ENCODE results near the gene C14orf93. TPM values are rescaled to one million over a fixed set of nuclear protein-coding genes. Genes with fewer than 3 reads are reported as not detected.

Gene C14orf93, protein sequence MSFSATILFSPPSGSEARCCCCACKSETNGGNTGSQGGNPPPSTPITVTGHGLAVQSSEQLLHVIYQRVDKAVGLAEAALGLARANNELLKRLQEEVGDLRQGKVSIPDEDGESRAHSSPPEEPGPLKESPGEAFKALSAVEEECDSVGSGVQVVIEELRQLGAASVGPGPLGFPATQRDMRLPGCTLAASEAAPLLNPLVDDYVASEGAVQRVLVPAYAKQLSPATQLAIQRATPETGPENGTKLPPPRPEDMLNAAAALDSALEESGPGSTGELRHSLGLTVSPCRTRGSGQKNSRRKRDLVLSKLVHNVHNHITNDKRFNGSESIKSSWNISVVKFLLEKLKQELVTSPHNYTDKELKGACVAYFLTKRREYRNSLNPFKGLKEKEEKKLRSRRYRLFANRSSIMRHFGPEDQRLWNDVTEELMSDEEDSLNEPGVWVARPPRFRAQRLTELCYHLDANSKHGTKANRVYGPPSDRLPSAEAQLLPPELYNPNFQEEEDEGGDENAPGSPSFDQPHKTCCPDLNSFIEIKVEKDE
- 10 to 100 TPM; 10.5 to 11.1 TPM for total RNA-seq

DNA sequence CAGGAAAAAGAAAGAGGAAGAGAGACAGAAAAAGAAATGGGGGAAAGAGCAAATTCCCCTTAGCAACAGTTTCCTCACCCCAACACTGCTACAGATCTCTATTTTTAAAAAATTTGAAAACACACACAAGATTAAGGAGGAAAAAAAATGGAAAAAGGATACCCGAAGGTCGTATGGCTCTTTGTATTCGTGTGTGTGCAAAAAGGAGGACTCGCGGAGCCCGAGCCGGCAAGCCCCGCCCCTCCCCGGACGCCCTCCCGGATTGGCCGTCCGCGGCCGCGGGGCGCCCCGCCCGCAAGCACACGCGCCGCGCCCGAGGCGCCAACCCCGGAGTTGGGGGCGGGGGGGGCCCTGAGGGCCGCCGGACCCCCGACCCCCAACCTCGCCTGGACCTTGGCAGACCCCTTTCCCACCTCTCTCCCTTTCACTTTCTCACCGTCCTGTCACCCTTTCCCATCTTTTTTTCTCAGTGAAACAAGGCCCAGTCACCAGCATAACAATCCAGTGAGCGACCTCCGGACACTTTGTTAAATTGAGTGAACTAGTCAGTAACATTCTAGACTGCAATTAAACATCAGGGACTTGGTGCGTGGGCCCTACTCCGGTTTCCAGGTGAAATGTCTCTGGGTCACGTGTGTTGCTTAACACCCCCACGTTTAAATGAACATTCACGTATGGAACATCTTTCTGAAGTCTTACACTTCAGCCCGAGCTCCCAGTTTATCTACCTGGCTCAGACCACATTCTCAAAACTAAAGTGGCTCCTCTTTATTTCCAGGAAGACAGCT is at the start of gene C14orf93:
Gene C14orf93 (minus strand): TSS at position 205 of the 788 bp plus-strand sequence. CDS start 11,120 bp downstream, outside the sequence.
- peak; percentile 88 for DNase-seq
- H3K27ac Mint-ChIP-seq = peak within 1 kb of the TSS; percentile 92
- H3K4me3 Mint-ChIP-seq = peak within 1 kb of the TSS; percentile 88
- no peaks in the 10 kb centered on the region for H3K27me3 Mint-ChIP-seq
- H3K9me3 Mint-ChIP-seq = no peaks in the 10 kb centered on the region
- H3K4me1 Mint-ChIP-seq = peaks cover 35% of the 10 kb centered on the region
- H3K36me3 Mint-ChIP-seq = peaks cover 5% of the 10 kb centered on the region

- Mint-ChIP-seq H3K27me3 (peaks cover 13% of the 10 kb centered on the region), H3K9me3 (no peaks in the 10 kb centered on the region), H3K4me1 (peaks cover 17% of the 10 kb centered on the region), H3K4me3 (no peak overlapping the region), H3K27ac (peak overlapping the region; percentile 10), H3K36me3 (peaks cover 19% of the 10 kb centered on the region)
- no peak for DNase-seq
These were observed 48.9 kb upstream of the C14orf93 start for GRCh38 chr14:23058654-23059504.

DNA sequence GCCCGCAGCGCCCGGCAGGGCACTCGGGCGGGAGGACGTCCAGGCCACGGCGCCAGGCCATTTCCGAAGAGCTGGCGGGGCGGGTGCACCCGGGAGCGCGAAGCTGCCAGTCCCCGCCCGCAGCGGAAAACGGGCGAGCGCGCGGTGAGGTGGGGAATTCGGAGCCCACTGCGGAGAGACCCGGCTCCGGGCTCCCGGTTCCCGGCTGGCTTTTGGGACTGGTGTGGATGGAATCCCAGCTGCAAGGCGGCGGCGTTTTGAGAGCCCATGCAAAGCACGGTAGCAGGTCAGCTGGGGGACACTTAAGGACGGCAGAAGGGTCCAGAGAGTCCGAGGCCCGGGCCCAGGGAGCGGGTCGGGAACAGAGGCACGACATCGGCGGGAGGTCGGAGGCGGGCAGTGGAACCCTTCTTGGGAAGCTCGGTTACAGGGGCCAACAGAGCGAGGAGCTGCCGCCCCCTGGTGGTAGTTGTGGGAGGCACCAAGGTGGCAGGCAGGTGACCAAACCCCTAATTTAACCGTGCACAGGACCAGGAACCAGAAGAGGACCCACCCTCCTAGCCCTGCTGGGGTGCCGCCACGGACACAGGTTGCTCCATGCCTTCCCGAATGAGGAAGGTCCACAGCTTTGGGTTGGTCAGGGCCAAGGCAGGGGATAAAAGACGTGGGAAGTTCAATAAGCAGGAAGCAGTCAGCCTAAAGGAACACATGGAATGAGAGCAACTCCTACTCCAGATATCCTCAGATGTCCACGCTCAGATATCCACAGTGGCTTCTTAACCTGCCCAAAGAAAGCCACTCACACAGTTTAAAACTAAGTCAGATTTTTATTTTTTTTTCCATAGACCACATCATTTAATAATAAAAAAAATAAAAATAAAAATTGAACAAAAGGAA is 48.1 kb upstream of the C14orf93 start:
- H3K4me1 Mint-ChIP-seq = peaks cover 17% of the 10 kb centered on the region
- peak; percentile 84 for DNase-seq
- peak overlapping the region; percentile 76 for H3K4me3 Mint-ChIP-seq
- H3K36me3 Mint-ChIP-seq = peaks cover 13% of the 10 kb centered on the region
- no peaks in the 10 kb centered on the region for H3K9me3 Mint-ChIP-seq
- H3K27me3 Mint-ChIP-seq = peaks cover 13% of the 10 kb centered on the region
- no peak overlapping the region for H3K27ac Mint-ChIP-seq

DNA sequence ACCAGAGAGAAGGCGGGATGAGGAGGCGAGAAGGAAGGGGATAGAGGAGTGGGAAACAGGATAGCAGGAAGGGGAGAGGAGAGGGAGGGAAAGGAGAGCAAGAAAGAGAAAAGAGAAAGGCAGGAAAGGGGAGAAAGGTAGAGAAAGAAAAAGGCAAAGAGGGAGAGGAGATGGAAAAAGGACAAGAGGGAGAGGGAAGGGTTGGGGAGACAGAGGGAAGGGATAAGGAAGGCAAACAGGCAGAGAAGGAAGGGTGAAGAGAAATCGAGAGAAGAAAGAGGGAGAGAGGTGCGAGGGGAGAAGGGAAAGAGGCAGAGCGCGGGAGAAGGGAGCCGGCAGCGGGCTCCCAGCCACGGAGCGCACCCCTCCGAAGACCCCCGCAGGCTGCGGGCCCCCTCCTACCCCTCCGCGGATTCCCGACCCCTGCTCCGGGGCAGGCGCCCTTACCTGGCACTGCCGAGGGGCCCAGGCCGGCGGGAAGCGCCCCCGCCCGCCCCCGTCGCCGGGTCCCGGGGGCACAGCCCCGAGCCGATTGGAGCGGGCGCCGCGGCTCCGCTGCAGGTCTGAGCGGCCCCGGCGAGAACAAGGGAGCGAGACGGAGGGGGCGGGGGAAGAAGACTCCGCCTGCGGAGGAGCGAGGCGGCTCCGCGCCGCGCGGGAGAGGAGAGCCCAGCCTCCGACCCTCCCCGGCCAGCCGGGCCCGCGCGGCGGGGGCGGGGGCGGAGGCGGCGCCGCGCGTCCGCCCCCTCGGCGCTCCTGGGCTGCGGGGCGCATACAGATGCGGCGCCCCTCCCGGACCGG is 47.2 kb upstream of the C14orf93 start, which contains the start of gene CDH24:
Gene CDH24 (minus strand): TSS at position 565 of the 801 bp plus-strand sequence. CDS start 1,787 bp downstream, outside the sequence.
- Mint-ChIP-seq H3K36me3 (peaks cover 8% of the 10 kb centered on the region), H3K9me3 (no peaks in the 10 kb centered on the region), H3K27me3 (peaks cover 13% of the 10 kb centered on the region), H3K27ac (peak within 1 kb of the TSS; percentile 74), H3K4me3 (peak within 1 kb of the TSS; percentile 80), H3K4me1 (peaks cover 17% of the 10 kb centered on the region)
- peak; percentile 81 for DNase-seq

DNA sequence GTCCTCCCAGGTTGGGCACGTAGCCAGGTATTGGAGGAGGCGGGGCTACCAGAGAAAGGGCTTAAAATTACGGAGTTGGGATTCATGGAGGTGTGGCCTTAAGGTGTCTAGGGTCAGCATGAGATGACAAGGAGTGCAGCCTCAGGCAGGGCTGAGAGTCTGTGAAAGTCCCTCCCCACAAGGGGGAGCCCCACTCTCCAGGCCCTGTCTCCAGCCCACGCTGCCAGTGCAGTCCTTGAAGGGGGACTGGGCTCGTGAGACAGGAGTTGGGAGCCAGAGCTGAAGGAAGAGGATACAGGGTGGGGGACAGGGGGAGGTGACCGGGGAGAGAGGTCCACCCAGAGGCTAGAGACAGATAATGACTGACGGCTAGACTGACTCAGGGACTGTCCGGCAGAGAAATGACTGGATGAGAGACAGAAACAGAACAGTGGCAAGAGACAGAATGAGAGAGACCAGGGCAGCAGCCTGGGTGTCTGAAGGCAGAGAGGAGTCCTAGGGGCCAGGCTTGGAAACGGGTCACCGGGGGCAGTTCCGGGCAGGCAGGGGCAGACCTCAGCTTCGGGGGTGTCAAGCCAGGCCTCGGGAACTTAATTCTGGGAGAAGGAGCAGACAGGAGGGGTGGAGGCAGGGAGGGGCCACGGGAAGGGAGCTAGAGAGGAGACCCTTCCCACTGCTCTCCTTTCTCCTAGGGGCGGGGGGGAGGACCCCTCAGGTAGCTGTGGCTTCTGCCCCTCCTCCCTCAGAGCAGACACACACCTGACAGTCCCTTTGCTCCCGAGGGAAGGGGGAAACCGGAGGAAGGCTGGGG is 46.4 kb upstream of the C14orf93 start:
- peak overlapping the region; percentile 69 for H3K27ac Mint-ChIP-seq
- H3K36me3 Mint-ChIP-seq = peaks cover 6% of the 10 kb centered on the region
- DNase-seq = peak; percentile 76
- peak overlapping the region; percentile 80 for H3K4me3 Mint-ChIP-seq
- peaks cover 13% of the 10 kb centered on the region for H3K27me3 Mint-ChIP-seq
- H3K9me3 Mint-ChIP-seq = no peaks in the 10 kb centered on the region
- H3K4me1 Mint-ChIP-seq = peaks cover 17% of the 10 kb centered on the region

DNA sequence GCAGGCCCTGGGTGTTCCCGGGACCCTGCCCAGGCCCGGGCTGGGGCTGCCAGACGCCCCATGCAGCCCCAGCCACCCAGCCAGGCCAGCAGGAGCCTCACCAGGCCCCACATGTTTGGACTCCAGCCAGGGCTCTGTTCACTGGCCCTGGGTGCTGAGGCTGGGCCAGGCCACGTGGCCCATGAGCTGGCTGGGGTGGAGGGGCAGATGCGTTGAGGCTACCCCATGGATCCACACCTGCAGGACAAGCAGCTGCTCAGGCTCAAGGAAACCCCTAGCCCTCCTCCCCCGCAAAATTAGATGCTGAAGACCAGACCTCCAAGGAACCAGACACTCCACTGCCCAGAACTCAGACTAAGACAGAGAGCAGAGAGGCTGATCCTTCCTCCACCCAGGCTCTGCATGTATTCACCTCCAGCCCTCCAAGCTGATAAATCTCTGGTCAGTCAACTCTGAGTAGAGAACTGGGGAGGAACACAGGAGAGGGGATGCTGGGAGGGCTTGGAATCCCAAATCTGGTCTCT is 45.7 kb upstream of the C14orf93 start:
- Mint-ChIP-seq H3K4me1 (peaks cover 17% of the 10 kb centered on the region), H3K27ac (no peak overlapping the region), H3K4me3 (no peak overlapping the region), H3K27me3 (peaks cover 13% of the 10 kb centered on the region), H3K9me3 (no peaks in the 10 kb centered on the region), H3K36me3 (peaks cover 6% of the 10 kb centered on the region)
- no peak for DNase-seq

DNA sequence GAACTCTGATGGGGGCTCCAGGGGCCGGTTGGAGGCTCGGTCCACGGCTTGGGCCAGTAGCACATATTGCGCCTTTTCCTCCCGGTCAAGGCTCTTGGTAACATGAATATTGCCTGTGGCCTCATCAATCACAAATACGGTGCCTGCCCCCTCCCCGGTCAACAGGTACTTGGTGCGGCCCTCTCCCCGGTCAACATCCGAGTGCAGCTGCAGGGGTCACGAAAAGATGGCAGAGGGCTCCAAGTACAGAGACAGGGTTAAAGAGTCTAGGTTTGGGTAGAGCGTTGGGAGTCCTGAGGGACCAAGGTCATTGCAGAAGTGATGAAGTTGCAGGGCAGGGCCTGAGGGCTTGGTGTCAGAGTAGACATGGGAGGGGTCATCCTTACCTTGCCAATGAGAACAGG is 45.2 kb upstream of the C14orf93 start:
- H3K36me3 Mint-ChIP-seq = peaks cover 5% of the 10 kb centered on the region

DNA sequence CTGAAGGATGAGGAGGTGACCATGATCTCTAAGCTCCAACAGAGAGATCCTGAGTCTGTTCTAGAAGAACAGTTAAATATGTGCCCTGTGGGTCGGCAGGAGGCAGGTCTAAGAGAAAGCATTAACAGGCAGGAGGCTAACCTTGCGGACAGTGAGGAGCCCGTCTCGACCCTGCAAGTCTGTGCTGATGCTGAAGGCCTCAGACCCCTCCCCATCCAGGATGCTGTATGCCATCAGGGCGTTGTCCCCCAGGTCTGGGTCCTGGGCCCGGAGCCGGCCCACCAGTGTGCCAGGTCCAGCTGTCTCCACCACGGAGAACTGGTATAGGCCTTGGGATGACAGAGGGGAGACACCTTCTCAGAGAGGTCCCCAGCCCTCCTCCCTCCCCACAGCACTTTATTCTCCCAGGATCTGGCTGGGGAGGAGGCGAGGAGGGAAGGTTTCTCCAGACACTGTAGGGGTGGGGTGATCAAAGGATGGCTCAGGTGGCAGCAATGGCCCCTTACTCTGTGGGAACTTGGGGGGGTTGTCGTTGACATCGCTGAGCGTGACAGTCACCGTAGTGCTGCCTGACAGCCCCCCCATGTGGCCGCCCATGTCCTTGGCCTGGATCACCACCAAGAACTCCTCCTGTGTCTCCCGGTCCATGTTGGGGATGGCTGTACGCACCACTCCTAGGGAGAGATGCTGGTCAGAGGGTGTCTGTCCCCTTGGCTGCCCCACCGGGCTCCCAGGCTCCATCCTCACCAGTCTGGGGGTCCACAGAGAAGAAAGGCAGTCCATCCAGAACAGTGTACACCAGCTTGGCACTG is 44.3 kb upstream of the C14orf93 start:
- no peak overlapping the region for H3K27ac Mint-ChIP-seq
- H3K9me3 Mint-ChIP-seq = no peaks in the 10 kb centered on the region
- H3K4me1 Mint-ChIP-seq = peaks cover 17% of the 10 kb centered on the region
- no peak overlapping the region for H3K4me3 Mint-ChIP-seq
- peaks cover 2% of the 10 kb centered on the region for H3K36me3 Mint-ChIP-seq
- peaks cover 11% of the 10 kb centered on the region for H3K27me3 Mint-ChIP-seq
- DNase-seq = peak; percentile 47

More for the DNA sequence above, 45.2 kb upstream of the C14orf93 start:
- no peak overlapping the region for H3K27ac Mint-ChIP-seq
- no peaks in the 10 kb centered on the region for H3K9me3 Mint-ChIP-seq
- H3K4me3 Mint-ChIP-seq = no peak overlapping the region
- DNase-seq = no peak
- peaks cover 13% of the 10 kb centered on the region for H3K27me3 Mint-ChIP-seq
- peaks cover 17% of the 10 kb centered on the region for H3K4me1 Mint-ChIP-seq

DNA sequence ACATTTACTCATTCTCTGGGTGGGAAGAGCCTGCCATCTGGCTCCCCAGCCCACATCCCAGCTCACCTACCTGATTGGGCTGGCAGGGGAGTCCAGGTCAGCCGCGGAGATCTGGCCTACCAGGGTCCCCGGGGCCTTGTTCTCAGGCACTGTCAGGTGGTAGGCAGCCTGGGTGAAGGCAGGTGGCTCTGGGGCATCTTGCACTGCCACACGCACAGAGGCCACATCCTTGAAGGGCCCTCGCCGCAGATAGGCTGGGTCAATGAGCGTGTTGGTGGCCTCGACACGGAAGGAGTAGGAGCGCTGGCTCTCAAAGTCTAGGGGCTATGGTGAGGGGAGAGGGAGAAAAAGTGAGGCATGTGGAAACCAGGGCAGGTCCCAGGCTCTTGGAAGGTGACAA is 43.5 kb upstream of the C14orf93 start:
- Mint-ChIP-seq H3K27ac (no peak overlapping the region), H3K4me3 (no peak overlapping the region), H3K27me3 (peaks cover 10% of the 10 kb centered on the region), H3K9me3 (no peaks in the 10 kb centered on the region), H3K36me3 (no peaks in the 10 kb centered on the region), H3K4me1 (peaks cover 17% of the 10 kb centered on the region)
- DNase-seq = no peak

DNA sequence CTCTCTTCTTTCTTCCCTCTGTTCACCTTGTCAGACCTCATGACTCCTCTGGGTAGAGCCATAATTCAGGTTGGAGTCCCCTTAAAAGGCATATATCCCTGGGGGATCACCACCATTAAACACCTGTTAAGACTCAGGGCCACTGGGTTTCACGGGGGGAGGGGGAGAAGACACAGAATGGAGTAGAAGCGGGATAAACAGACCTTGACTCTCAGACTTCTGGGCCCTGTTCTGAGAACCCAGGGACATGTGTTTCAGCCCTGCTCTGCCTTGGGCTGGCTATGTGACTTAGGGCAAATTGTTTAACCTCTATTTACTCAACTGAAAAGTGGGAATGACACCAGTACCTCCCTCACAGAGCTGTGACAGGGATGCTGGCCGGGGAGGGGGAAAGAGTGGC is 42.7 kb upstream of the C14orf93 start:
- H3K9me3 Mint-ChIP-seq = no peaks in the 10 kb centered on the region
- no peak overlapping the region for H3K27ac Mint-ChIP-seq
- H3K36me3 Mint-ChIP-seq = no peaks in the 10 kb centered on the region
- H3K4me3 Mint-ChIP-seq = no peak overlapping the region
- H3K4me1 Mint-ChIP-seq = peaks cover 13% of the 10 kb centered on the region
- peaks cover 10% of the 10 kb centered on the region for H3K27me3 Mint-ChIP-seq
- DNase-seq = no peak

GRCh38 chr14:23052182-23052623 is 42.3 kb upstream of the C14orf93 start:
- no peaks in the 10 kb centered on the region for H3K9me3 Mint-ChIP-seq
- H3K27ac Mint-ChIP-seq = no peak overlapping the region

More at GRCh38 chr14:23052182-23052623, 42.3 kb upstream of the C14orf93 start:
- peaks cover 14% of the 10 kb centered on the region for H3K27me3 Mint-ChIP-seq
- H3K4me3 Mint-ChIP-seq = no peak overlapping the region
- no peaks in the 10 kb centered on the region for H3K36me3 Mint-ChIP-seq
- no peak for DNase-seq
- H3K4me1 Mint-ChIP-seq = peaks cover 13% of the 10 kb centered on the region

Data from activated naive CD8-positive, alpha-beta T cell treated with anti-CD3 and anti-CD28 coated beads for 36 hours (primary cell).